Measurements from ENCODE around the gene TUBA3E. TPM values are rescaled to one million over a fixed set of nuclear protein-coding genes. Genes with fewer than 3 reads are reported as not detected.
"Not testable (repeated sequence)": the region's sequence is repeated elsewhere in the genome, so short reads cannot be mapped to it uniquely, and the experiment has no call there.

The TUBA3E gene
- polyA plus RNA-seq, 1 donor from 2014 or later = not detected

DNA sequence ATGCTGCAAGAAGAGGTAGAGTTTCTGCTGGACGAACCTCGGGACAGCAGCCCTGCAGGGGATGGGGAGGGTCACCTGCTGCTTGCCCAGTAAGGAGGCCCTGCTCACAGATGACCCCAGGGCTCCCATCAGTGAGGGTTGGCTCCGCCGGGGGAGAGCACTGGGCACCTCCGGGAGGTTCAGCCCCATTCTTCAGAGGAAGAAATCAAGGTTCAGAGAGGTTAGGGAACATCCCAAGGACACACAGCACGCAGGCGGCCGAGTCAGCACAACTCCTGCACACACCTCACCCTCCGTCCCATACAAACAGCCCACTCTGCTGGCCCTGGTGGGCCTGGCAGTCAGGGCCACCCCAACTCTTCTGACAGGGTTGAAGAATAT is 41.6 kb downstream of the TUBA3E start:
- Histone ChIP-seq H3K4me3 (ENCODE audit: low read length) (no peak overlapping the region), H3K9ac (ENCODE audit: low read length) (no peak overlapping the region), H4K20me1 (ENCODE audit: insufficient read depth) (no peaks in the 10 kb centered on the region), H3F3A (ENCODE audit: insufficient read depth, low read length, poor library complexity, severe bottlenecking) (no peaks in the 10 kb centered on the region), H3K27me3 (ENCODE audit: insufficient read depth, low read depth, low read length) (no peaks in the 10 kb centered on the region), H3K4me2 (ENCODE audit: low read length) (no peak overlapping the region), H3K9me2 (ENCODE audit: insufficient read depth, low read length) (no peaks in the 10 kb centered on the region), H3K27ac (ENCODE audit: low read length) (no peak overlapping the region), H3K79me2 (replicated peaks; ENCODE audit: insufficient read depth, low read length) (no peaks in the 10 kb centered on the region), H3K9me3 (ENCODE audit: low read length) (no peaks in the 10 kb centered on the region), H3K36me3 (ENCODE audit: insufficient read depth, low read length) (no peaks in the 10 kb centered on the region), H2AFZ (ENCODE audit: low read depth, low read length) (no peak overlapping the region)
- TF ChIP-seq RAD21 (conservative IDR thresholded peaks at IDR 0.05) (no peak), TAF1 (IDR thresholded peaks at IDR 0.05; ENCODE audit: low read depth) (no peak), EP300 (conservative IDR thresholded peaks at IDR 0.05; ENCODE audit: poor library complexity, severe bottlenecking) (no peak), SMC3 (conservative IDR thresholded peaks at IDR 0.05; ENCODE audit: poor library complexity) (no peak), MXI1 (conservative IDR thresholded peaks at IDR 0.05; ENCODE audit: poor library complexity, severe bottlenecking) (no peak), POLR2AphosphoS5 (IDR thresholded peaks at IDR 0.05) (no peak), EZH2 (IDR thresholded peaks at IDR 0.05; ENCODE audit: borderline replicate concordance, insufficient read depth, low read length, poor library complexity, severe bottlenecking) (no peak)
- TF ChIP-seq, protein P1, sequence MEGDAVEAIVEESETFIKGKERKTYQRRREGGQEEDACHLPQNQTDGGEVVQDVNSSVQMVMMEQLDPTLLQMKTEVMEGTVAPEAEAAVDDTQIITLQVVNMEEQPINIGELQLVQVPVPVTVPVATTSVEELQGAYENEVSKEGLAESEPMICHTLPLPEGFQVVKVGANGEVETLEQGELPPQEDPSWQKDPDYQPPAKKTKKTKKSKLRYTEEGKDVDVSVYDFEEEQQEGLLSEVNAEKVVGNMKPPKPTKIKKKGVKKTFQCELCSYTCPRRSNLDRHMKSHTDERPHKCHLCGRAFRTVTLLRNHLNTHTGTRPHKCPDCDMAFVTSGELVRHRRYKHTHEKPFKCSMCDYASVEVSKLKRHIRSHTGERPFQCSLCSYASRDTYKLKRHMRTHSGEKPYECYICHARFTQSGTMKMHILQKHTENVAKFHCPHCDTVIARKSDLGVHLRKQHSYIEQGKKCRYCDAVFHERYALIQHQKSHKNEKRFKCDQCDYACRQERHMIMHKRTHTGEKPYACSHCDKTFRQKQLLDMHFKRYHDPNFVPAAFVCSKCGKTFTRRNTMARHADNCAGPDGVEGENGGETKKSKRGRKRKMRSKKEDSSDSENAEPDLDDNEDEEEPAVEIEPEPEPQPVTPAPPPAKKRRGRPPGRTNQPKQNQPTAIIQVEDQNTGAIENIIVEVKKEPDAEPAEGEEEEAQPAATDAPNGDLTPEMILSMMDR (IDR thresholded peaks at IDR 0.05; ENCODE audit: poor library complexity, severe bottlenecking) = no peak
- TF ChIP-seq, protein P2, sequence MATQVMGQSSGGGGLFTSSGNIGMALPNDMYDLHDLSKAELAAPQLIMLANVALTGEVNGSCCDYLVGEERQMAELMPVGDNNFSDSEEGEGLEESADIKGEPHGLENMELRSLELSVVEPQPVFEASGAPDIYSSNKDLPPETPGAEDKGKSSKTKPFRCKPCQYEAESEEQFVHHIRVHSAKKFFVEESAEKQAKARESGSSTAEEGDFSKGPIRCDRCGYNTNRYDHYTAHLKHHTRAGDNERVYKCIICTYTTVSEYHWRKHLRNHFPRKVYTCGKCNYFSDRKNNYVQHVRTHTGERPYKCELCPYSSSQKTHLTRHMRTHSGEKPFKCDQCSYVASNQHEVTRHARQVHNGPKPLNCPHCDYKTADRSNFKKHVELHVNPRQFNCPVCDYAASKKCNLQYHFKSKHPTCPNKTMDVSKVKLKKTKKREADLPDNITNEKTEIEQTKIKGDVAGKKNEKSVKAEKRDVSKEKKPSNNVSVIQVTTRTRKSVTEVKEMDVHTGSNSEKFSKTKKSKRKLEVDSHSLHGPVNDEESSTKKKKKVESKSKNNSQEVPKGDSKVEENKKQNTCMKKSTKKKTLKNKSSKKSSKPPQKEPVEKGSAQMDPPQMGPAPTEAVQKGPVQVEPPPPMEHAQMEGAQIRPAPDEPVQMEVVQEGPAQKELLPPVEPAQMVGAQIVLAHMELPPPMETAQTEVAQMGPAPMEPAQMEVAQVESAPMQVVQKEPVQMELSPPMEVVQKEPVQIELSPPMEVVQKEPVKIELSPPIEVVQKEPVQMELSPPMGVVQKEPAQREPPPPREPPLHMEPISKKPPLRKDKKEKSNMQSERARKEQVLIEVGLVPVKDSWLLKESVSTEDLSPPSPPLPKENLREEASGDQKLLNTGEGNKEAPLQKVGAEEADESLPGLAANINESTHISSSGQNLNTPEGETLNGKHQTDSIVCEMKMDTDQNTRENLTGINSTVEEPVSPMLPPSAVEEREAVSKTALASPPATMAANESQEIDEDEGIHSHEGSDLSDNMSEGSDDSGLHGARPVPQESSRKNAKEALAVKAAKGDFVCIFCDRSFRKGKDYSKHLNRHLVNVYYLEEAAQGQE (IDR thresholded peaks at IDR 0.05; ENCODE audit: borderline replicate concordance) = no peak

DNA sequence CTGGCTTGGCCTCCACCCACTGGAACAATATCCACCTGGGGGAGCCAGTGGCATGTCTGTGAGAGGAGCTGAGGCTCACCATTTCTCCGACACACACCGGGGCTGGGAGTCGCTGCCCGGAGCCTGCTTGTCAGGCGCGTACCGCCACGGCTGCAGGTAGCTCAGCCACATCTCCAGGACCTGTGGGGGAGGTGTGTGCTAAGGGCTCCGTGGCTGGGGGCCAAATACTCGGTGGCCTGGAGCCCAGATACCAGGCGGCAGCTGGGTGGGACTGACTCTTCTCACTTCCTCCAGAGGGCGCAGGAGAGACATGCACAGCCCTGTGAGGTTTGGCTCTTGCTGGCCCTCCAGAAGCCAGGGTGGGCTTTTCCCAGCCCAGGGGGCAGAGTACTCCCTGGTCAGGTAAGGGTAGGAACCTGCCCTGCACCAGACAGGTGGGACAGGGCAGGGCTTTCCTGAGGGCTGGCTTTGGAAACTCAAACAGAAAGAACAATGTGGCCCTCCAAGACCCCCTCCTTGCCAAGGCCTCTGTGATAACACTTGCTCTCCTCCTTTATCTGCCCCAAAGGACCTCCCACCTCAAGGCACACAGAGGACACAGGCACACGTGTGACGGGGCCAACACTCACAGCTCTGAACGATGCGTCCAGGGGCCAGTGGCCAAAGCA is 42.1 kb downstream of the TUBA3E start:
- not testable (repeated sequence) for H2AFZ ChIP-seq (ENCODE audit: low read depth, low read length); H3K9me3 ChIP-seq (ENCODE audit: low read length); H3K27me3 ChIP-seq (ENCODE audit: insufficient read depth, low read depth, low read length); H4K20me1 ChIP-seq (ENCODE audit: insufficient read depth); H3K9ac ChIP-seq (ENCODE audit: low read length); H3K27ac ChIP-seq (ENCODE audit: low read length); H3F3A ChIP-seq (ENCODE audit: insufficient read depth, low read length, poor library complexity, severe bottlenecking); H3K79me2 ChIP-seq (replicated peaks; ENCODE audit: insufficient read depth, low read length); H3K36me3 ChIP-seq (ENCODE audit: insufficient read depth, low read length); H3K4me2 ChIP-seq (ENCODE audit: low read length); H3K9me2 ChIP-seq (ENCODE audit: insufficient read depth, low read length); H3K4me3 ChIP-seq (ENCODE audit: low read length)

Data from neural cell (in vitro differentiated cells).